Heart left ventricle (tissue), 16 donors: ENCODE data around the gene MYO7A. TPM values are rescaled to one million over a fixed set of nuclear protein-coding genes. Genes with fewer than 3 reads are reported as not detected.

Experiments used
- ATAC-seq, 4 donors: fragments of 200-7000 bp; cut with Tn5 transposase; one replicate each; pipeline ENCODE4 v1.9.1; 2020 to 2022; ENCODE audit warnings: moderate library complexity in 4 of 4, mild to moderate bottlenecking in 3 of 4, moderate number of reproducible peaks in 1 of 4
- DNase-seq, 5 donors: peaks; one replicate each; pipeline ENCODE4 v3.0.0-alpha.2; 2020
- H3K27ac ChIP-seq, 12 donors: fragments of 200-600 bp; sonication (generic) in 4 of 12; one replicate each; pipeline versions ENCODE4 v1.5.0 to v1.8.0; 2016 to 2022; ENCODE audit warnings: mild to moderate bottlenecking in 2 of 12
- H3K27me3 ChIP-seq, 9 donors: fragments of 200-600 bp; sonication (generic) in 2 of 9; one replicate each; pipeline versions ENCODE4 v1.5.1 to v1.8.0; 2016 to 2022; ENCODE audit warnings: mild to moderate bottlenecking in 3 of 9
- H3K36me3 ChIP-seq, 9 donors: fragments of 200-600 bp; sonication (generic) in 2 of 9; one replicate each; pipeline versions ENCODE4 v1.5.0 to v1.8.0; 2018 to 2022; ENCODE audit warnings: mild to moderate bottlenecking in 2 of 9
- H3K4me1 ChIP-seq, 12 donors: fragments of 200-600 bp; sonication (generic) in 4 of 12; one replicate each; pipeline versions ENCODE4 v1.5.0 to v1.8.0; 2016 to 2022; ENCODE audit warnings: mild to moderate bottlenecking in 3 of 12
- H3K4me3 ChIP-seq, 12 donors: fragments of 200-600 bp; sonication (generic) in 4 of 12; one replicate each; pipeline versions ENCODE4 v1.5.0 to v1.8.0; 2017 to 2022; ENCODE audit warnings: mild to moderate bottlenecking in 9 of 12, moderate library complexity in 4 of 12
- H3K9me3 ChIP-seq, 12 donors: fragments of 200-600 bp; sonication (generic) in 4 of 12; one replicate each; pipeline versions ENCODE4 v1.5.0 to v1.8.0; 2016 to 2022; ENCODE audit warnings: mild to moderate bottlenecking in 1 of 12
- POLR2A ChIP-seq, 2 donors: fragments of 450-650 bp; IDR thresholded peaks; one replicate each; pipeline ENCODE4 v1.6.1; 2017; ENCODE audit warnings: antibody characterized with exemption in 2 of 2, mild to moderate bottlenecking in 2 of 2, moderate library complexity in 2 of 2
- WGBS, 4 donors: extraction: QIAGEN DNeasy Blood & Tissue Kit in 2 of 4; methylation state at CpG; one replicate each; pipeline versions ENCODE4 v1.1.5 to v1.1.7; 2013 to 2018; 5-methylcytosine and 5-hydroxymethylcytosine counted together
- intact Hi-C, 10 donors: fragments of 100-400 bp; cut with DNase I; formaldehyde crosslinking; loops; one replicate each; pipeline versions ENCODE4 v1.11.1 to v1.14.2; 2022
- polyA plus RNA-seq, 2 donors: library from polyadenylated mRNA; stranded (reverse); fragments of 200-250 nt; gene quantifications; one replicate each; pipeline ENCODE4 v1.2.3, GENCODE V29; 2013
- total RNA-seq, 9 donors: library from RNA; depleted of rRNA in 2 of 9; stranded (reverse); fragments of >200 nt in 2 of 9; fragmentation: NEBNext Ultra II Directional in 3 of 9; extraction: Animal tissue kit (Norgen Biotek cat#: 25700) in 3 of 9; gene quantifications; one replicate each; pipeline versions ENCODE4 v1.1.0 to v1.2.4, GENCODE V29; 2016 to 2023
- TF ChIP-seq, protein P1 (sequence below), 12 donors: fragments of 200-600 bp; sonication (generic) in 4 of 12; IDR thresholded peaks; one replicate each; pipeline versions ENCODE4 v1.5.0 to v1.8.0; 2018 to 2022; ENCODE audit warnings: antibody characterized with exemption in 12 of 12, mild to moderate bottlenecking in 5 of 12
- donor health status: ischemic (EF 13 %, LVEDD 7.1; RV severe dilation, severe dysfunction).
- donor health status: healthy with polysubstance abuse.
- donor health status: DM: no; HTN: yes; CAD: no.
- donor health status: DM: no; HTN: no; CAD: no.
- donor health status: ischemic (EF 25% LVEDD 6.9; RV normal size, moderate dysfunction).
- donor health status: ischemic (EF 25% LVEDD 5.7; RV mildly dilated, moderate dysfunction).
- donor health status: healthy.
- donor health status: DM: yes; HTN: yes; CAD: no.
- donor health status: ischemic (EF 35%, LVEDD 5.7; RV mildly dilated, moderate dysfunction).
- donor health status: nonischemic (EF 11% LVEDD 7.7; RV severe dilation, severe dysfunction).
- donor health status: DM: yes; HTN: yes; CAD: no.
- donor health status: PGD.
- donor health status: ischemic (EF 29% LVEDD 5.4; RV normal size, mild dysfunction).
- donor health status: nonischemic (EF 23%, LVEDD 6.1; RV moderate dilation, normal function).

The MYO7A gene
- total and polyA plus RNA-seq, 11 donors: 1.0 to 17.1 (median 2.7) TPM

DNA sequence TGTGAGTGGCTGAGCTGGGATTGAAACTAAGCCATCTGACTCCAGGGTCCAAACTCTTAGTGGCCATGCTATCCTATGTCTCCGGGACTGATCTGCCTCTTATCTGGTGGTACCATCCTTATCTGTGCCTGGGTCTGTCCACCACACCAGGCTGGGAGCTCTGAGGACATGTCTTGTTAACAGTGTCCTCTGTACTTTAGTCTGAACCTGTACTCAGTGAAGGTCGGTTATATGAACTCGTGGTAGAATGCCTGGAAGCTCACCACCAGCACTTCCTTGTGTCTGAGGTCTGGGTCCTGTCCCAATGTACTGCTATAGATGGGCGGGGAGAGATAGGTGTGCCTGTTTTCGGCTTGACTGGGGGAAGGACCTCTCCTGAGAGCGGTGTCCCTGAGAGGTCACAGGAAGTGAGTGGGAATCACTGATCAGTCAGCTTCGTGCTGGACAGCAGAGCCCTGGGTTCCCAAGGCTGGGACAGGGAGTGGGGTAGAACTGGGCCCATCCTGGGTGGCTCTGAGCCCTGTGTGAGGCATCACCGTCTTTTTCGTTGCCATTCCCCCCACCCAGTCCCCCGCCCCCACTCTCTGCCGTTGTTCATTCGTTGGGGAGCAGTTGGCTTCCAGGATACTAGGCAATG is 8.9 kb downstream of the MYO7A start:
- Histone ChIP-seq H3K27ac (no peak overlapping the region), H3K4me1 (peaks cover 0 to 40% (median 19%) of the 10 kb centered on the region in 12 donors), H3K36me3 (no peaks in the 10 kb centered on the region), H3K27me3 (peaks cover 0 to 12% (median 5%) of the 10 kb centered on the region in 9 donors), H3K4me3 (no peak overlapping the region), H3K9me3 (no peaks in the 10 kb centered on the region)
- WGBS, 4 donors: 61 to 75% (median 70%) methylated on average over 11 to 12 of the region's 12 CpGs
- ATAC-seq (no peak), DNase-seq (peak in 1 of 5 donors; percentile 16)
- intact Hi-C loops: no loop called here
- no peak for TF ChIP-seq POLR2A (IDR thresholded peaks at IDR 0.05)
- TF ChIP-seq, protein P1, sequence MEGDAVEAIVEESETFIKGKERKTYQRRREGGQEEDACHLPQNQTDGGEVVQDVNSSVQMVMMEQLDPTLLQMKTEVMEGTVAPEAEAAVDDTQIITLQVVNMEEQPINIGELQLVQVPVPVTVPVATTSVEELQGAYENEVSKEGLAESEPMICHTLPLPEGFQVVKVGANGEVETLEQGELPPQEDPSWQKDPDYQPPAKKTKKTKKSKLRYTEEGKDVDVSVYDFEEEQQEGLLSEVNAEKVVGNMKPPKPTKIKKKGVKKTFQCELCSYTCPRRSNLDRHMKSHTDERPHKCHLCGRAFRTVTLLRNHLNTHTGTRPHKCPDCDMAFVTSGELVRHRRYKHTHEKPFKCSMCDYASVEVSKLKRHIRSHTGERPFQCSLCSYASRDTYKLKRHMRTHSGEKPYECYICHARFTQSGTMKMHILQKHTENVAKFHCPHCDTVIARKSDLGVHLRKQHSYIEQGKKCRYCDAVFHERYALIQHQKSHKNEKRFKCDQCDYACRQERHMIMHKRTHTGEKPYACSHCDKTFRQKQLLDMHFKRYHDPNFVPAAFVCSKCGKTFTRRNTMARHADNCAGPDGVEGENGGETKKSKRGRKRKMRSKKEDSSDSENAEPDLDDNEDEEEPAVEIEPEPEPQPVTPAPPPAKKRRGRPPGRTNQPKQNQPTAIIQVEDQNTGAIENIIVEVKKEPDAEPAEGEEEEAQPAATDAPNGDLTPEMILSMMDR (IDR thresholded peaks at IDR 0.05): no peak

DNA sequence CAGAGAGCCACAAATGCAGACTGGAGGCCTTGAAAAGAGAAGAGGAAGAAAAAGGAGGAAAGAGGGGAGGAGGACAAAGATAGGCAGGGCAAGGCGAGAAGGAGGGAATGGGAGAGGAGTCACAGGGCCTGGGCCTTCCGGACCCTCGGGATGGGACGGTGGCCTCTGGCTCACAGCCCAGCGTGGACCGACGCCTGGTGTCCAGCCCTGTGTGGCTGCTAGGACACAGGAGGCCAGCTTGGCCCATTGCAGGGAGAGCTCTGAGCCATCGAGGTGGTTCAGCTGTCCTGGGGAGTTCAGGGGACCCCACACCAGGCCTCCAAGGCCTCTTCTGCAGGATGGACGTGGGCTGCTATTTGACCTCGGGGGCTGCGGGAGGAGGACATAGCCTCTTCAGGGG is 9.4 kb downstream of the MYO7A start:
- peaks cover 0 to 12% (median 5%) of the 10 kb centered on the region in 9 donors for H3K27me3 ChIP-seq
- H3K4me3 ChIP-seq: no peak overlapping the region
- TF ChIP-seq, protein P1 (IDR thresholded peaks at IDR 0.05): no peak
- no peak for TF ChIP-seq POLR2A (IDR thresholded peaks at IDR 0.05)
- H3K9me3 ChIP-seq: no peaks in the 10 kb centered on the region
- peak in 1 of 5 donors; percentile 54 for DNase-seq
- no peak overlapping the region for H3K27ac ChIP-seq
- H3K36me3 ChIP-seq: no peaks in the 10 kb centered on the region
- ATAC-seq: no peak
- peaks cover 0 to 39% (median 18%) of the 10 kb centered on the region in 12 donors for H3K4me1 ChIP-seq
- intact Hi-C loops: no loop called here
- 70 to 74% (median 72%) methylated on average over 8 to 11 of the region's 11 CpGs for WGBS, 4 donors

DNA sequence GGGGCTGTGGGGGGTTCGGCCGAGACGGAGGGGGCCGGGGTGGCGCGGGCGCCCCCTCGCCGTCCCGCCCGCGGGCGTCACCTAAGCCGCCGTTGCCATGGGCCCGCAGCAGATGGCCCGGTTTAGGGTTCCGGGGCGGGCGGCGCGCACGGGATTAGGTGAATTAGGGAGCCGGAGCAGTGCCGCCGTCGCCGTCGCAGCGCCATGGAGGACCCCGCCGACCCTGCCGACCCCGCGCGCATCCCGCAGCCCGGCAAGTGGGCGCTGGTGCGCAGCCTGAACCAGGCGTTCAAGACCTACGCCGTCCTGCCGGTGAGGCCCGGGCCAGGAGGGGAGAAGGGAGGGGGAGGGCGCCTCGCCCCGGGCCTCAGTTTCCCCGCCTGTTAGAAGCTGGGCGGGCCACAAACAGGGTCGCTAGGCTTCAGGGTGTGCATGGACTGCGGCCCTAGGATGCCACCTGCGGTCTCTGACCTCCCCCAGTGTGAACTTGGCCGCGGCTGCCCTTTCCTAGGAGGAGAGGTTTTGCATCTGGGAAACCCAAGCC is 10.1 kb downstream of the MYO7A start:
- 31 to 46% (median 42%) methylated on average over 33 to 55 of the region's 55 CpGs for WGBS, 4 donors
- DNase-seq (peak in 1 of 5 donors; percentile 50), ATAC-seq (no peak)
- H3K27ac ChIP-seq: no peak overlapping the region
- H3K4me1 ChIP-seq: peaks cover 0 to 39% (median 18%) of the 10 kb centered on the region in 12 donors
- peaks cover 0 to 12% (median 5%) of the 10 kb centered on the region in 9 donors for H3K27me3 ChIP-seq
- no peaks in the 10 kb centered on the region for H3K9me3 ChIP-seq
- no peak overlapping the region for H3K4me3 ChIP-seq
- H3K36me3 ChIP-seq: no peaks in the 10 kb centered on the region
- intact Hi-C loops: no loop called here
- TF ChIP-seq, protein P1 (IDR thresholded peaks at IDR 0.05): no peak
- no peak for TF ChIP-seq POLR2A (IDR thresholded peaks at IDR 0.05)

DNA sequence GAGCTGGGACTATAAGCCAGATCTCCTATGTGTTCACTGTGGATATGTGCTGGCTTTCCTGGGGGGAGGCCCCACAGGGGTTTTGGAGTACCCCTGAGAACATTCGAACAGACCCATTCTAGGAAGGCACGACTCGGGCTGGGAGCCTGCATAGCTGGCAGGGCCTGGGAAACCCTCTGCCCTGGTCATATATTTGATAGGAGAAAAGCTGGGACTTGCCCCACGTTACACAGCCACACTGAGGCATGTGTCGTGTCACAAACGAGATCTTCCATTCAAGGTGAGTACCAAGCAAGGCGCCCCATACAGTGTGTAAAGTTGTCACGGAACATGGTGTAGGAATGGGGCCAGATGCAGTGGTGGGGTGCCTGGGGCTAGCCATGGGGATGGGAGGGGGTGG is 11.2 kb downstream of the MYO7A start:
- DNase-seq: peak in 1 of 5 donors; percentile 40
- intact Hi-C loops: no loop called here
- H3K4me1 ChIP-seq: peaks cover 0 to 39% (median 18%) of the 10 kb centered on the region in 12 donors
- 94 to 95% (median 95%) methylated on average over 8 of the region's 8 CpGs for WGBS, 4 donors
- no peak overlapping the region for H3K4me3 ChIP-seq
- peak overlapping the region in 6 of 12 donors; percentile 44 to 80 (median 70) for H3K27ac ChIP-seq
- no peaks in the 10 kb centered on the region for H3K36me3 ChIP-seq
- no peaks in the 10 kb centered on the region for H3K9me3 ChIP-seq
- no peak for TF ChIP-seq POLR2A (IDR thresholded peaks at IDR 0.05)
- TF ChIP-seq, protein P1 (IDR thresholded peaks at IDR 0.05): no peak
- peaks cover 0 to 12% (median 5%) of the 10 kb centered on the region in 9 donors for H3K27me3 ChIP-seq
- ATAC-seq: no peak
